Spinal cord (tissue), 10 donors: ENCODE results near the gene EPS8. TPM values are rescaled to one million over a fixed set of nuclear protein-coding genes. Genes with fewer than 3 reads are reported as not detected.
"Not testable (repeated sequence)": the region's sequence is repeated elsewhere in the genome, so short reads cannot be mapped to it uniquely, and the experiment has no call there.

Experiments used
- DNase-seq, 6 donors: peaks; one replicate each; pipeline versions ENCODE4 v3.0.0 to v3.0.0-alpha.2; 2013 to 2015; ENCODE audit warnings: low spot score in 6 of 6, low read depth in 4 of 6
- H3K27ac ChIP-seq: one replicate; pipeline ENCODE4 v1.5.1; 2013; ENCODE audit warnings: low read depth, low read length, control low read depth
- H3K27me3 ChIP-seq: one replicate; pipeline ENCODE4 v1.6.1; 2013; ENCODE audit warnings: low read length; ENCODE audit not compliant: control insufficient read depth, insufficient read depth
- H3K36me3 ChIP-seq: one replicate; pipeline ENCODE4 v1.6.1; 2013; ENCODE audit warnings: low read length; ENCODE audit not compliant: control insufficient read depth, insufficient read depth
- H3K4me1 ChIP-seq: one replicate; pipeline ENCODE4 v1.6.1; 2013; ENCODE audit warnings: low read length; ENCODE audit not compliant: control insufficient read depth, insufficient read depth
- H3K4me3 ChIP-seq: one replicate; pipeline ENCODE4 v1.5.1; 2013; ENCODE audit warnings: low read depth, low read length, control low read depth
- H3K9me3 ChIP-seq: one replicate; pipeline ENCODE4 v1.6.1; 2013; ENCODE audit warnings: low read length; ENCODE audit not compliant: control insufficient read depth, insufficient read depth
- WGBS: methylation state at CpG from one replicate; pipeline ENCODE4 v1.1.5; 2013; ENCODE audit warnings: missing lambda C conversion rate; ENCODE audit not compliant: insufficient coverage; 5-methylcytosine and 5-hydroxymethylcytosine counted together
- polyA plus RNA-seq, 2 donors: library from polyadenylated mRNA; unstranded; fragments of 120-200 nt; gene quantifications; one replicate each; pipeline ENCODE4 v1.2.1, GENCODE V29; 2013; ENCODE audit not compliant: insufficient read length in 2 of 2
- total RNA-seq, 2 donors: library from RNA; depleted of rRNA in 1 of 2; stranded (reverse); fragments of 120-200 nt in 1 of 2; fragments of >200 nt in 1 of 2; gene quantifications; one replicate each; pipeline versions ENCODE4 v1.2.3 to v1.2.4, GENCODE V29; 2013 to 2014
- donor health status: healthy.

Gene EPS8
- total and polyA plus RNA-seq, 4 donors = 63.1 to 84.1 (median 73.7) TPM

- Histone ChIP-seq H3K4me3 (no peak overlapping the region), H3K27ac (no peak overlapping the region)
- WGBS = no CpG with 5 or more reads among the region's 3 CpGs
Observed at GRCh38 chr12:15769586-15769985, 19.6 kb downstream of the EPS8 start.

DNA sequence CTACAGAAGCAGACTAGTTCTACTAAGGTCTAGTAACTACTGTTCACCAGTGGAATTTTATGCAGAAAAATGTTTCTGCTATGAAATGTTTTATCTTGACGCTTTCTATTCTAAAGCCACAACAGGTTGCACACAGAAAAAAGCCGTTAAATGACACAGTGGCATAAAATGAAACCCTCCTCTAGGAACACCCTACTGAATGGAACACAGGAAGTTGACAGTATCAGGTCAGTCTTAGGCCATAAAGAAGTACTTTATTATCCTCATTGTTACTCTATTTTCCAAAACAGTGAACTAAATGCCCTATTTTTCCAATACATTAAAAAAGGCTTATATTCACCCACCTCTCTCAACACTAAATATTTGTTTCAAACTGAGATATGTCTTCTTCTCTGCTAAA lies 21.9 kb downstream of the EPS8 start:
- no peaks in the 10 kb centered on the region for H3K9me3 ChIP-seq
- H3K27me3 ChIP-seq = no peaks in the 10 kb centered on the region
- H3K4me1 ChIP-seq = peaks cover 4% of the 10 kb centered on the region
- no peak overlapping the region for H3K27ac ChIP-seq
- 67% methylated on average over 1 of the region's 2 CpGs for WGBS
- no peak overlapping the region for H3K4me3 ChIP-seq
- H3K36me3 ChIP-seq = no peaks in the 10 kb centered on the region
- no peak for DNase-seq

More at GRCh38 chr12:15769586-15769985, 19.6 kb downstream of the EPS8 start:
- Histone ChIP-seq H3K4me1 (peaks cover 4% of the 10 kb centered on the region), H3K27me3 (no peaks in the 10 kb centered on the region), H3K36me3 (no peaks in the 10 kb centered on the region), H3K9me3 (no peaks in the 10 kb centered on the region)
- DNase-seq = no peak

GRCh38 chr12:15763328-15763727 lies 25.9 kb downstream of the EPS8 start:
- Histone ChIP-seq H3K4me3 (no peak overlapping the region), H3K9me3 (peaks cover 5% of the 10 kb centered on the region), H3K4me1 (no peaks in the 10 kb centered on the region), H3K36me3 (no peaks in the 10 kb centered on the region), H3K27ac (peak overlapping the region; percentile 64), H3K27me3 (no peaks in the 10 kb centered on the region)
- DNase-seq = peak in 5 of 6 donors; percentile 17 to 75 (median 53)
- WGBS = 50% methylated on average over 1 of the region's 1 CpG

DNA sequence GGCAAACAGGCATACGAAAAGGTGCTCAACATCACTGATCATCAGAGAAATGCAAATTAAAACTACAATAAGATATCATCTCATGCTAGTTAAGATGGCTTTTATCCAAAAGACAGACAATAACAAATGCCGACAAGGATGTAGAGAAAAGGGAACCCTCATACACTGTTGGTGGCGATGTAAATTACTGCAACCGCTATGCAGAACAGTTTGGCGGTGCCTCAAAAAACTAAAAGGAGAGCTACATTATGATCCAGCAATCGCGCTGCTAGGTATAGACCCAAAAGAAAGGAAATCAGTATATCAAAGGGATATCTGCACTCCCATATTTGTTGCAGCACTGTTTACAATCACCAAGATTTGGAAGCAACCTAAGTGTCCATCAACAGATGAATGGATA lies 27.0 kb downstream of the EPS8 start:
- not testable (repeated sequence) for H3K4me3 ChIP-seq, DNase-seq, H3K9me3 ChIP-seq, H3K4me1 ChIP-seq, H3K27me3 ChIP-seq, H3K36me3 ChIP-seq
- WGBS = no CpG with 5 or more reads among the region's 7 CpGs
- peak overlapping the region; percentile 40 for H3K27ac ChIP-seq

GRCh38 chr12:15757553-15758255 lies 31.5 kb downstream of the EPS8 start:
- no peaks in the 10 kb centered on the region for H3K27me3 ChIP-seq
- H3K27ac ChIP-seq = no peak overlapping the region
- 81% methylated on average over 3 of the region's 7 CpGs for WGBS
- H3K36me3 ChIP-seq = no peaks in the 10 kb centered on the region
- peaks cover 5% of the 10 kb centered on the region for H3K9me3 ChIP-seq
- no peaks in the 10 kb centered on the region for H3K4me1 ChIP-seq
- H3K4me3 ChIP-seq = no peak overlapping the region
- no peak for DNase-seq

- Histone ChIP-seq H3K9me3 (peaks cover 5% of the 10 kb centered on the region), H3K36me3 (no peaks in the 10 kb centered on the region), H3K4me3 (no peak overlapping the region), H3K27ac (no peak overlapping the region), H3K4me1 (no peaks in the 10 kb centered on the region), H3K27me3 (no peaks in the 10 kb centered on the region)
- WGBS = no CpG with 5 or more reads among the region's 1 CpG
- DNase-seq = no peak
Observed at GRCh38 chr12:15756822-15757221, 32.4 kb downstream of the EPS8 start.

DNA sequence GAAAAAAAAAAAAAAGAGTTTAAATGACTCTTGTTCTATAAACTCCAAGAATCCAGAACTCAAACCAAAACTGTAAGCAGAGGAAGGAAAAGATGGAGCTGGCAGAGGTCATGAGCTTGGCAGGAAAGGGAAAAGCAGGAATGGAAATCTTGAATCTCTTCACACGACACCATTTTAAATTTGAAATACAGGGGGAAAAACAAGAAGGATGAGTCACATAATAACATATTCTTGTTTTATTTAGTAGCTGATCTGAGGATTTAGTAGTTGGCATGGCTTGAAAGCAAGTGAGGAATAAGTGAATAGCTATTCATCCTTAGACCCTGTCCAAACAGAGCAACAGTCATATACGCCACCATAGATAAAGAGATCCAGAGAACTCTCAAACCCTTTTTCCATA lies 35.0 kb downstream of the EPS8 start:
- WGBS = no CpG with 5 or more reads among the region's 2 CpGs

GRCh38 chr12:15752785-15753184 lies 36.4 kb downstream of the EPS8 start:
- Histone ChIP-seq H3K4me3 (no peak overlapping the region), H3K36me3 (no peaks in the 10 kb centered on the region), H3K27me3 (no peaks in the 10 kb centered on the region), H3K9me3 (peaks cover 1% of the 10 kb centered on the region), H3K27ac (no peak overlapping the region), H3K4me1 (no peaks in the 10 kb centered on the region)
- DNase-seq = no peak

More for the DNA sequence above, 35.0 kb downstream of the EPS8 start:
- no peak overlapping the region for H3K27ac ChIP-seq
- peaks cover 1% of the 10 kb centered on the region for H3K9me3 ChIP-seq
- no peaks in the 10 kb centered on the region for H3K27me3 ChIP-seq
- DNase-seq = no peak
- H3K4me3 ChIP-seq = no peak overlapping the region
- no peaks in the 10 kb centered on the region for H3K36me3 ChIP-seq
- no peaks in the 10 kb centered on the region for H3K4me1 ChIP-seq

DNA sequence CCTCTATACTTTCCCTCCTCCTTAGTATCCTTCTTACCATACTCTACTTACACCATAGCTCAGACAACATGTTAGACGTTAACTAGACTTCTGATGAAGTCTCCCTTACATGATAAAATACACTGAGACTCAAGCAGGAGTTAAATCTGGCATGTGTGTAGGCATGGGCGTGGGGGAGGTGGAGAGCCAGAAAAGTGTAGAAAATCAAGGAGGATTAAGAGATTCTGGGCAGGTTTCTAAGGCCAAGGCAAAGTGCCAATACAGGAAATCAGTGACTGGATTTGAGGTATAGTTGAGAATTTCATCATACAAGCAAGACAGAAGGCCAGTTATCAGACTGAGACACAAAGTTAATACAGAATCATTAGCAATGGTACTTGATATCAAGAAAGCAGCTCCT lies 37.4 kb downstream of the EPS8 start:
- H3K27me3 ChIP-seq = no peaks in the 10 kb centered on the region
- WGBS = 100% methylated on average over 1 of the region's 2 CpGs
- no peak for DNase-seq

GRCh38 chr12:15749937-15750336 lies 39.3 kb downstream of the EPS8 start:
- WGBS = 94% methylated on average over 4 of the region's 4 CpGs
- no peaks in the 10 kb centered on the region for H3K36me3 ChIP-seq
- H3K27me3 ChIP-seq = no peaks in the 10 kb centered on the region
- H3K4me3 ChIP-seq = no peak overlapping the region
- peaks cover 1% of the 10 kb centered on the region for H3K9me3 ChIP-seq
- no peaks in the 10 kb centered on the region for H3K4me1 ChIP-seq
- DNase-seq = no peak
- no peak overlapping the region for H3K27ac ChIP-seq

More for the DNA sequence above, 37.4 kb downstream of the EPS8 start:
- Histone ChIP-seq H3K4me3 (no peak overlapping the region), H3K4me1 (no peaks in the 10 kb centered on the region), H3K27ac (no peak overlapping the region), H3K36me3 (no peaks in the 10 kb centered on the region), H3K9me3 (peaks cover 1% of the 10 kb centered on the region)
